Esophagus muscularis mucosa (tissue), 4 donors: ENCODE results near the gene RSAD1. TPM values are rescaled to one million over a fixed set of nuclear protein-coding genes. Genes with fewer than 3 reads are reported as not detected.

ENCODE experiments used
- DNase-seq: peaks from one replicate; pipeline ENCODE4 v3.0.0-alpha.2; 2017; ENCODE audit errors: extremely low spot score
- H3K27ac ChIP-seq, 4 donors: fragments of 200-600 bp; sonication (generic); replicated peaks in 1 of 4; 1 replicate in 3 of 4; 2 replicates in 1 of 4; pipeline ENCODE4 v1.5.1; 2016 to 2019; ENCODE audit warnings: mild to moderate bottlenecking in 1 of 4
- H3K27me3 ChIP-seq, 4 donors: fragments of 200-600 bp; sonication (generic); one replicate each; pipeline versions ENCODE4 v1.5.1 to v1.6.0; 2016 to 2019
- H3K36me3 ChIP-seq, 4 donors: fragments of 200-600 bp; sonication (generic); one replicate each; pipeline ENCODE4 v1.5.1; 2016 to 2019
- H3K4me1 ChIP-seq, 4 donors: fragments of 200-600 bp; sonication (generic); one replicate each; pipeline ENCODE4 v1.5.1; 2016 to 2019
- H3K4me3 ChIP-seq, 4 donors: fragments of 200-600 bp; sonication (generic); 1 replicate in 2 of 4; 2 replicates in 2 of 4; pipeline ENCODE4 v1.5.1; 2016 to 2019; ENCODE audit warnings: mild to moderate bottlenecking in 4 of 4, moderate library complexity in 1 of 4
- H3K9me3 ChIP-seq, 4 donors: fragments of 200-600 bp; sonication (generic); 1 replicate in 3 of 4; 2 replicates in 1 of 4; pipeline ENCODE4 v1.5.1; 2016 to 2019
- EP300 ChIP-seq: sonication (generic); formaldehyde crosslinking; IDR thresholded peaks from one replicate; pipeline ENCODE4 v1.6.1; 2017; ENCODE audit warnings: antibody characterized with exemption
- POLR2A ChIP-seq: fragments of 450-650 bp; IDR thresholded peaks from one replicate; pipeline ENCODE4 v1.6.1; 2017; ENCODE audit warnings: antibody characterized with exemption, moderate library complexity, mild to moderate bottlenecking, low read depth
- POLR2AphosphoS5 ChIP-seq, 2 donors: sonication (generic); formaldehyde crosslinking; IDR thresholded peaks; one replicate each; pipeline ENCODE4 v1.6.1; 2017; ENCODE audit warnings: antibody characterized with exemption in 2 of 2
- WGBS: methylation state at CpG from one replicate; pipeline ENCODE4 v1.1.5; 2018; 5-methylcytosine and 5-hydroxymethylcytosine counted together
- intact Hi-C: fragments of 100-400 bp; cut with DNase I; formaldehyde crosslinking; loops from one replicate; pipeline ENCODE4 v1.15.1; 2023
- total RNA-seq, 4 donors: library from RNA; depleted of rRNA; stranded (reverse); fragments of >200 nt; gene quantifications; one replicate each; pipeline versions ENCODE4 v1.1.0 to v1.2.1, GENCODE V29; 2016
- TF ChIP-seq, protein P1 (sequence below), 3 experiments: fragments of 200-600 bp in 2 of 3; fragments of 450-650 bp in 1 of 3; sonication (generic) in 2 of 3; IDR thresholded peaks; one replicate each; pipeline ENCODE4 v1.5.1; 2017 to 2019; ENCODE audit warnings: antibody characterized with exemption in 3 of 3, mild to moderate bottlenecking in 2 of 3, moderate library complexity in 1 of 3

RSAD1 gene
- total RNA-seq, 4 donors from 2014 or later = 12.9 to 24.6 (median 16.1) TPM

GRCh38 chr17:50437409-50437808 lies 41.3 kb upstream of the RSAD1 start:
- 98% methylated on average over 4 of the region's 4 CpGs for WGBS
- no peak overlapping the region for H3K27ac ChIP-seq
- H3K4me3 ChIP-seq = no peak overlapping the region
- H3K36me3 ChIP-seq = peaks cover 0 to 7% (median 2%) of the 10 kb centered on the region in 4 donors
- DNase-seq = no peak
- no peaks in the 10 kb centered on the region for H3K4me1 ChIP-seq
- TF ChIP-seq POLR2A (no peak), POLR2AphosphoS5 (IDR thresholded peaks at IDR 0.05) (no peak), EP300 (no peak)
- TF ChIP-seq, protein P1, sequence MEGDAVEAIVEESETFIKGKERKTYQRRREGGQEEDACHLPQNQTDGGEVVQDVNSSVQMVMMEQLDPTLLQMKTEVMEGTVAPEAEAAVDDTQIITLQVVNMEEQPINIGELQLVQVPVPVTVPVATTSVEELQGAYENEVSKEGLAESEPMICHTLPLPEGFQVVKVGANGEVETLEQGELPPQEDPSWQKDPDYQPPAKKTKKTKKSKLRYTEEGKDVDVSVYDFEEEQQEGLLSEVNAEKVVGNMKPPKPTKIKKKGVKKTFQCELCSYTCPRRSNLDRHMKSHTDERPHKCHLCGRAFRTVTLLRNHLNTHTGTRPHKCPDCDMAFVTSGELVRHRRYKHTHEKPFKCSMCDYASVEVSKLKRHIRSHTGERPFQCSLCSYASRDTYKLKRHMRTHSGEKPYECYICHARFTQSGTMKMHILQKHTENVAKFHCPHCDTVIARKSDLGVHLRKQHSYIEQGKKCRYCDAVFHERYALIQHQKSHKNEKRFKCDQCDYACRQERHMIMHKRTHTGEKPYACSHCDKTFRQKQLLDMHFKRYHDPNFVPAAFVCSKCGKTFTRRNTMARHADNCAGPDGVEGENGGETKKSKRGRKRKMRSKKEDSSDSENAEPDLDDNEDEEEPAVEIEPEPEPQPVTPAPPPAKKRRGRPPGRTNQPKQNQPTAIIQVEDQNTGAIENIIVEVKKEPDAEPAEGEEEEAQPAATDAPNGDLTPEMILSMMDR (IDR thresholded peaks at IDR 0.05) = no peak
- intact Hi-C loops = no loop called here
- H3K9me3 ChIP-seq = no peaks in the 10 kb centered on the region
- H3K27me3 ChIP-seq = no peaks in the 10 kb centered on the region

GRCh38 chr17:50439008-50439407 lies 39.7 kb upstream of the RSAD1 start:
- TF ChIP-seq POLR2A (no peak), EP300 (no peak)
- Histone ChIP-seq H3K36me3 (peaks cover 0 to 4% (median 0%) of the 10 kb centered on the region in 4 donors), H3K27me3 (no peaks in the 10 kb centered on the region), H3K27ac (no peak overlapping the region), H3K4me1 (peaks cover 7 to 14% (median 10%) of the 10 kb centered on the region in 4 donors), H3K4me3 (no peak overlapping the region), H3K9me3 (no peaks in the 10 kb centered on the region)
- DNase-seq = no peak
- WGBS = 88% methylated on average over 4 of the region's 4 CpGs
- intact Hi-C loops = no loop called here

GRCh38 chr17:50440172-50440837 lies 38.4 kb upstream of the RSAD1 start:
- H3K4me3 ChIP-seq = no peak overlapping the region
- no peaks in the 10 kb centered on the region for H3K9me3 ChIP-seq
- no peak for DNase-seq
- TF ChIP-seq EP300 = no peak
- no peak for TF ChIP-seq POLR2A
- TF ChIP-seq POLR2AphosphoS5 (IDR thresholded peaks at IDR 0.05) = no peak
- TF ChIP-seq, protein P1 (IDR thresholded peaks at IDR 0.05) = no peak
- intact Hi-C loops = no loop called here
- no peak overlapping the region for H3K27ac ChIP-seq
- no peaks in the 10 kb centered on the region for H3K27me3 ChIP-seq
- 94% methylated on average over 3 of the region's 4 CpGs for WGBS
- H3K4me1 ChIP-seq = peaks cover 7 to 14% (median 10%) of the 10 kb centered on the region in 4 donors
- H3K36me3 ChIP-seq = no peaks in the 10 kb centered on the region

GRCh38 chr17:50440838-50441829 lies 37.5 kb upstream of the RSAD1 start:
- Histone ChIP-seq H3K27ac (no peak overlapping the region), H3K36me3 (no peaks in the 10 kb centered on the region), H3K4me3 (no peak overlapping the region), H3K27me3 (no peaks in the 10 kb centered on the region), H3K9me3 (no peaks in the 10 kb centered on the region), H3K4me1 (peaks cover 7 to 14% (median 10%) of the 10 kb centered on the region in 4 donors)
- TF ChIP-seq POLR2A (no peak), EP300 (no peak), POLR2AphosphoS5 (IDR thresholded peaks at IDR 0.05) (no peak)
- TF ChIP-seq, protein P1 (IDR thresholded peaks at IDR 0.05) = no peak
- intact Hi-C loops = no loop called here
- DNase-seq = no peak
- WGBS = 85% methylated on average over 10 of the region's 10 CpGs

- H3K4me3 ChIP-seq = no peak overlapping the region
- peaks cover 7 to 14% (median 10%) of the 10 kb centered on the region in 4 donors for H3K4me1 ChIP-seq
- DNase-seq = no peak
- no peaks in the 10 kb centered on the region for H3K9me3 ChIP-seq
- no peaks in the 10 kb centered on the region for H3K27me3 ChIP-seq
- TF ChIP-seq POLR2AphosphoS5 (IDR thresholded peaks at IDR 0.05) (no peak), EP300 (no peak), POLR2A (no peak)
- TF ChIP-seq, protein P1 (IDR thresholded peaks at IDR 0.05) = no peak
- WGBS = 32% methylated on average over 3 of the region's 3 CpGs
- intact Hi-C loops = no loop called here
- H3K27ac ChIP-seq = no peak overlapping the region
- no peaks in the 10 kb centered on the region for H3K36me3 ChIP-seq
Measured at GRCh38 chr17:50443505-50443974, 35.1 kb upstream of the RSAD1 start.
